GM19025 (cell line): ENCODE results near the gene HRH1.
"Not testable (repeated sequence)": the region's sequence is repeated elsewhere in the genome, so short reads cannot be mapped to it uniquely, and the experiment has no call there.

Source experiments
- ATAC-seq: cut with Tn5 transposase; IDR thresholded peaks from one replicate; pipeline ENCODE4 v1.9.1; 2021; ENCODE audit warnings: mild to moderate bottlenecking, low read depth, moderate library complexity; ENCODE audit not compliant: unreplicated experiment

The HRH1 gene

GRCh38 chr3:11140030-11140712 lies 14.1 kb upstream of the HRH1 start:
- peak; percentile 99 for ATAC-seq

GRCh38 chr3:11140713-11141104 lies 13.6 kb upstream of the HRH1 start:
- peak; percentile 26 for ATAC-seq

- ATAC-seq, result no peak
Measured at GRCh38 chr3:11143476-11143875, 10.8 kb upstream of the HRH1 start.

GRCh38 chr3:11144996-11145395 lies 9.3 kb upstream of the HRH1 start:
- ATAC-seq, result no peak

- ATAC-seq, result no peak
Measured at GRCh38 chr3:11145888-11146287, 8.4 kb upstream of the HRH1 start.

- ATAC-seq, result no peak
Measured at GRCh38 chr3:11146773-11147660, 7.3 kb upstream of the HRH1 start.

GRCh38 chr3:11150256-11150655 lies 4.0 kb upstream of the HRH1 start:
- ATAC-seq, result no peak

GRCh38 chr3:11152301-11152700 lies 2.0 kb upstream of the HRH1 start:
- ATAC-seq, result no peak

GRCh38 chr3:11154953-11155325 lies 646 bp downstream of the HRH1 start:
- ATAC-seq, result no peak

GRCh38 chr3:11155341-11156025 lies 1.2 kb downstream of the HRH1 start:
- ATAC-seq, result no peak

GRCh38 chr3:11156026-11156410 lies 1.7 kb downstream of the HRH1 start:
- ATAC-seq, result no peak

GRCh38 chr3:11157421-11157820 lies 3.1 kb downstream of the HRH1 start:
- ATAC-seq, result no peak

GRCh38 chr3:11159421-11159904 lies 5.2 kb downstream of the HRH1 start:
- ATAC-seq, result no peak

GRCh38 chr3:11161666-11162065 lies 7.4 kb downstream of the HRH1 start:
- no peak for ATAC-seq

- ATAC-seq, result no peak
Measured at GRCh38 chr3:11162401-11163345, 8.4 kb downstream of the HRH1 start.

- no peak for ATAC-seq
Measured at GRCh38 chr3:11164607-11165006, 10.3 kb downstream of the HRH1 start.

GRCh38 chr3:11165476-11165875 lies 11.2 kb downstream of the HRH1 start:
- ATAC-seq, result no peak

- ATAC-seq, result not testable (repeated sequence)
Measured at GRCh38 chr3:11166807-11167400, 12.6 kb downstream of the HRH1 start.

GRCh38 chr3:11167590-11167989 lies 13.3 kb downstream of the HRH1 start:
- ATAC-seq, result no peak

- no peak for ATAC-seq
Measured at GRCh38 chr3:11168406-11168805, 14.1 kb downstream of the HRH1 start.
